ENCODE results near the gene JAKMIP1.
A peak's percentile ranks its signal among the peaks of the same experiment; 100 is the strongest.

Gene JAKMIP1

DNA sequence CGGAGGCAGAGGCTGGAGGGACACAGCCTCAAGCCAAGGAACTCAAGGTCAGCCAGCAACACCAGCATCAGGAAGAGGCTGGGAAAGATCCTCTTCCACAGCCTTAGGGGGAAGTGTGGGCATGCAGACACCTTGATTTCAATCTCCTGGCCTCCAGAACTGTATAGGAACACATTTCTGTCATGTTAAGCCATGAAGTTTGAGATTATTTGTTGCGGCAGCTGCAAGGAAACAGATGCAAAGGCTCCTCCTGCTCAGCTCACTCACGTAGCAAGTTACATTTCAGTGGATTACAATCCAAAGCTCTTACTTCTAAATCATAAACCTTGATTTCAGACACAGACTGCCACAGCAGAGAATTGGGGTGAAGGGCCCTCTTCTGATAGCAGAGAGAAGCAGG is 113.5 kb downstream of the JAKMIP1 start:
- no peak for DNase-seq

DNA sequence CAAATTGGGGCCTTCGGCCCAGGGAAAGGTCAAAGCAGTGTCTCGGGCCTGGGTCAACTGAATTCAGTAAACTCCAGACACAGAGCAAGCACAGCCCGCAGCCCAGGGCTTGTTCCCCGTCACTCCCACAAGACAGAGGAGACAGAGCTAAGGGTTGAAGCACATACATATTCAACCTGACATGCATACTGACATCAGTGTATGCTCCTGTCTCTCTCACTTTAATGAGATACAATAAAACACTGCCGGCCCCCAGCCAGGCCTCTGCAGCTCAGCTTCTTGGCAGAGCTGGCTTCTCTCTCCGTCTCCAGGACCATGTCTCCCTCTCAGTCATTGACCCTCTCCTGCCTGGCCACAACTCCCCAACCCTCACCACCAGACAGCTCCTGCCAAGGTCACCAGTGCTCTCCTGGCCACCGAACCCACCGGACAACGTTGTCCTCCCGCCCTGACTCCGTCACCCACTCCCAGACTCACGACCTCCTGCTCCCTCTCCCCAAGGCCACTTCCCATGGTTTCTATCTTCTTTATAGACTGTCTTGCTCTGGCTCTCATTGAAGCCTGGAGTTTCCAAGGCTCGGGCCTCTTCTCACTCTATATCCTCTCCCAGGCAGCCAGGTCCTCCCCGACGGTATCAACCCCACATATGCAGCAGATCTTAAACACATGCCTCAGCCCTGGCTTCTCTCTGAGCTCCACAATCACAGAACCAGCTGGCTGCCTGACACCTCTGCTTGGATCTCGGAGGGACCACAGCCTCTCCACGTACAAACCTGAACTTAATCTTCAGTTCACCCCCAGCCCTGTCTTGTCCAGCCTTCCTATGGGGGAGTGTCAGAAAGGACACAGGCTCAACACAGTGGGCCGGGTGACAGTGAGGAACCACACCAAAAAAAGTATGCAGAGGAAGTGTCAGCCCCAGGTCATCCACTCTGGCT is 114.4 kb downstream of the JAKMIP1 start:
- DNase-seq, result no peak

DNA sequence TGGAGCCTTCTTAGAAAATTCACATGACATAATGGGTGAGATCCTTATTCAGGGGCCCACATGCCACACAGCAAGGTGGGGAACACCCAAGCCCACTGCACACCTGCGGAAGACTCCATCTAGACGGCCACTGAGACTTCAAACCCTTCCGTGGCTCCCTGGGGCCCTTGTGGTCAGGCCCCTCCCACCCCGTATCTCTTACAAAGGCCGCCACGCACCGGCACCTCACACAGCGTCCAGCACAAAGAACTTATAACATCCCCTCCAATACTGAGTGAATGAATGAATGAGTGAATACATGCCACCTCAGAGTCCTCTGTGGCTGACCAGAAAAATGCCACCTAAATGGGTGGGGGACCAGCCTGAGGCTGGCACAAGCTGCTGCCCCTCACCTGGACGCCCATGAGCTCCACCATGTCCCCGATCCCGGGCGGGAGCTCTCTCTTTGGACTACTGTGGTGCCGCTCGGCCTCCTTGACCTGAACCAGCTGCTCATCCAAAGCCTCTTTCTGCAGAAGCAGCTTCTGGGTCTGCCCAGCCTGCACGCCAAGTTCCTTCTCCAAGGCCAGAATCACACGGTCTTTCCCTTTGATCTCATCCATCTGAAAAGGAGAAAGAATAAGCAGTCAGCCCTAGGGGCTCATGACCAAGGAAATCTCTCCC is 115.2 kb downstream of the JAKMIP1 start:
- no peak for DNase-seq

DNA sequence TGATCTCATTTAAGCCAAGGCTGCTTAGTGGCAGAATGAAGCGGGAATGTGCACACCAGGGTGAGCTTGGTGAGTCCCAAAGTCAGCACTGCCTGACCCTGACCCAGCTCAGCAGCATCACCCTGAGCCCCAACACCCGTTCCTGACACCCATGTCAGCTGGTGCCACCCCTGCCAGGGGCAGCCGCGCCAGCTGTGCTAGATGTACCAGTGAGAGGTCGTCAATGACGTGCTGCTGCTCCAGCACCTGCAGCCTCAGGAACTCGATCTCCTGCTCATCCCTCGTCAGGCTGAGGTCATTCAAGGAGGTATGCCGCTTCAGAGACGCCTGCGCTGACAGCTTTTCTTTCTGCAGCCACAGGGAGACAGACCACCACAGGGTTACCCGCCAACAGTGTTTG is 120.4 kb downstream of the JAKMIP1 start:
- no peak for DNase-seq

DNA sequence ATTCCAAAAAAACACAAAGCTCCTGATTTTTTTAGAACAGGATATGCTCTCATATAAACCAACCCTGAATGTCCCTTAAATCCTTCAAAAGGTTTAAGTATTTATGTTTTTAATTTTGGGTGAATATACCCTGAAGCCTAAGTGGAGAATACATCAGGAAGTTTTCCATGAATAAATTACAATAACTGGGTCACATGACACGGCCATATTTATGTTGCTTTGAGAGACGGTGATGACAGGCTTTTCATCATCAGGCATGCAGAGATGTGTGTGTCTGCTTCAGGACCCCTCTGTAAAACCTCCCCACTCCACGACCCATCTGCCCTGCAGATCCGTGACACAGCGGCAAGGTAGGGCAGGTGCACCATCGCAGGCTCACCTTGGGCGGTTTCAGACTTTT is 121.8 kb downstream of the JAKMIP1 start:
- DNase-seq, result peak in 1 of 3 experiments; percentile 21

DNA sequence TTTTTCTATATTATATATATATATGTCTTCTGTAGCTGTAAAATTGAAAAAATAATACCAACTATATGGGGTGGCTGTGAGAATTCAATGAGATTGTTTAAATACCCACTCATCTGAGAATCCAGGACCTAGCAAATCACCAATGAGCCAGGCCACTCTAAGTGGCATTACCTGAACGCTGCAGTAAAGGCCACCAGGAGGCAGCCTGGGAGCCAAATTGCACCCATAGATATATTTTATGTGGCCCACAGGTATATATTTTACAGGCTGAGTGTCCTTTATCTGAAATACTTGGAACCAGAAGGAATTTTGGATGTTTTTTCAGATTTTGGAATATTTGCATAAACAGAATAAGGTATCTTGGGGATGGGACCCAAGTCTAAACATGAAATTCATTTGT is 124.0 kb downstream of the JAKMIP1 start:
- DNase-seq, result peak in 1 of 3 experiments; percentile 17

DNA sequence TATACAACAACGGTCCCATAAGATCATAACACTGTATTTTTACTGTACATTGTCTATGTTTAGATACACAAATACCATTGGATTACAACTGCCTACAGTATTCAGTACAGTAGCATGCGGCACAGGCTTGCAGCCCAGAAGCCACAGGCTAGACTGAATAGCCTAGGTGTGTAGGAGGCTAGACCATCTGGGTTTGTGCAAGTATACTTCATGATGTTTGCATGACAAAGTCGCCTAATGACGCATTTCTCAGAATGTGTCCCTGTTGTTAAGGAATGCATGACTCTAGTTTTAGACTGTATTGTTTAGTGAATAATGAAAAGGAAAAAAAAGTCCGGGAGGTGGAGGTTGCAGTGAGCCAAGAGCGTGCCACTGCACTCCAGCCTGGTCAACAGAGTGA is 125.6 kb downstream of the JAKMIP1 start:
- DNase-seq, result no peak

DNA sequence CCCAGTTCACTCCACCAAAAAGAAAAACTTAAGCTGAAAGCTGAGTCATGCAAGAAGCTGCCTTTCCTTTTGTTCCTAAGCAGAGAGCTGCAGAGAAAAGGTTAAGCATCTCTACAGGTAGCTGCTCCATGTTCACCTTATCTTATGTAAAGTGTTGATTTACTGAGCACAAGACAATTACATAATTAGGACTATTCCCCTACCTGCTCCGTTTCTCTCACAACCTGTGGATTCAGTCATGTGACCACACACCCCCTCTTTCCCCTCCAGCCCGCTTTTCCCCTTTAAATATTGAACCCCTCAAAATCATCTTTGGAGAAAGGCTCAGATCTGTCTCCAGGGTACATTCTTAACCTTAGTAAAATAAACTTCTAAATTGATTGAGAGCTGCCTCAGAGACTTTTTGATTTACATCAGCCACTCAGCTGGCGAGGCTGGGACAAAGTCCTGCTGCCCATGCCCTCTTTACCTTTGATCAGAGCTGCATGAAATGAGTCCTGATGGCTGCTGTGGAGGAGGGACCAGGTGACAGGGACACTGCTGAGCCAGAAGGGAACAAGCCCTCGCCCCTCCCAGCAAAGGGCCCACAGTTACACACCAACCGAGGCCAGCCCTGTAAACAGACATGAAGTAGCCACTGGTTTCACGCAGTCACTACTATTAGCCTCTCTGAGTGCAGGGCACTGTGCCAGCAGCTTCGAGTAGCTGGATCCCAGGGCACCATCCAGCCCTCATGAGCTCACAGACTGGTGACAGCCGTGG is 128.2 kb downstream of the JAKMIP1 start:
- DNase-seq, result peak; percentile 58 to 90 (median 63)

DNA sequence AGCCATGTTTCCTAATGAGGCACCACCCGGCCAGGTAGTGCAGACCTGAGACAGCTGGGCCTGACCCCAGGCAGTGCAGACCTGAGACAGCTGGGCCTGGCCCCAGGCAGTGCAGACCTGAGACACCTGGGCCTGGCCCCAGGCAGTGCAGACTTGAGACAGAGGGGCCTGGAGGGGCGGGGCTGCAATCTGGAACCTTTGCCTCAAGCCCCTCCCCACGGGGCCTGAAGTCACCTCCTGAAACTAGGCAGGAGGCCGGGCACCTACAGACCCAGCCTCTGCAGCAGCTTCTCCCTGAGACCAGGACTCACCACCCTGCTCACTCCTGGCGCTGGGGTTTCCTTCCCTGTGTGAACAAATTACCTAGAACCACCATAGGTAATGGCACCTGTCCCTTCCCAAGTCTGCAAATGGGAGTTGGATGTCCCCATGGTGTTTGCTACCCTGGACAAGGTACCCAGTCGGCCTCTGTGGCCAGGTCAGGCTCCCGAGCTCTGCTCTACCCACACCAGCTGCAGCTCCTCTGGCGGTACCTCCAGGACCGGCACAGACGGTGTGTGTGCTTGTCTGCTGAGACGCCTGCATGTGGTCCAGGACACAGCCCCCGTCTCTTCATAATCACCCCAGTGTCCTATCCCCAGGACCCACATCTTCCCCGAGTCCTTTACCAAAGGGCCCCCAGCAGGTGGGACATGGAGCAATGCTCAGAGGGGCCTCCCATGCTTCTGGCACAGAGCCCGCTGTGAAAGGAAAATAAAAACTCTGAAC is 129.0 kb downstream of the JAKMIP1 start:
- DNase-seq, result peak in 2 of 3 experiments; percentile 55 to 65

DNA sequence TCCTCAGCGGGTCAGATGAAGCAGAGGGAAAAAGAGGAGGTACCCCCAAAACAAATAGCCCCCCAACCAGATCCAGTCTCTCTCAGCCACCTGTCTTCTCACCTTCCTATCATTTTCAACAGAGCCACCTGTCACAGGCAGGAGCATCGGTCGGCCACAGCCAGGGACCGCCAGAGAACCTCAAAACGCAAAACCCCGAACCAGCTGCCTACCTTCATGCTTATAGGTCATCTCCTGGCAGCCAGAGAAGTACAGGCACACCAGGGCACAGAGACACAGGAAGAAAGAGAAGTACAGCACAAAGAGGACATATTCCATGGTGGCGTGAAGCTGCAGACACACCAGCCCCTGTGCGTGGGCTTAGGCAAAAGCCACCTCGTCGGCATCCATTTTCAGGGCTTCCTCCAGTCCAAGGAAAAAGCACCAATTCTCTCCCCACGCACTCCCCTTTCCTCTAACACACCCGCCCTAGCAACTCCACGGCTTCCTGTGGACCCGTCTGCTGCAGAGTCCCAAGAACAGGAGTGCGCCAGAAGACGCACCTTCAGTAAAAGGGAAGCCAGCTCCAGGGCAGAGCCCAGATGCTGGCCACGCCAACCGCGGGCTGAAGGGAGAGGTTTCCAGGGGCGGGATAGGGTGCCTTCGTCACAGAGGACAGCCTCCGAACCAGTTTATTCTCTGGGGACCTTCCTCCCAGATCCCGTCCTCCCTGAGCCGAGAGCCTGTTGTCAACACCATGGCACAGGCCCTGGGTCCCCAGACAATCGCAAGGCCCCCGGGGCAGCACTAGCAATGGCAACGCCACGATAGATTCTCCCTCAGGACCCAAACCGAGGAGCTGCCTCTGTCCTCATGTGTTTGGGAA is 130.3 kb downstream of the JAKMIP1 start:
- DNase-seq, result no peak

DNA sequence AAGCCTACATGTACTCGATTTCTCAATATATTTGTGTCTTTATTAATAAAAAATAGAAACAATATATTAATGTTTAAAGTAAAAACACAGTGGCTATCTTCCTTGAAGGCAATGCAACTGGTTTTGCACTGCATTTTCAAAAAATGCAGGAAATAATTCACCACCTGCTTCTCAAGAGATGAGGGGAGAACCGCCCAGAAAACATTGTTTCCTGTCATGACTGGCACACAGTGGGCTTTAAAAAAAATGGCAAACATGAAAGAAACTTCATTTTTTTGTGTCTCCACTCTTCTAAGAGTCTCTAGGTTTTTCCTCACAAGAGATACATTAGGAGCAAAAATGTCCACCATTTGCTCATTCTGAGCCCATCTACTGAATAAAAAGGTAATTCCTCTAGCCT is 131.4 kb downstream of the JAKMIP1 start:
- DNase-seq, result no peak

DNA sequence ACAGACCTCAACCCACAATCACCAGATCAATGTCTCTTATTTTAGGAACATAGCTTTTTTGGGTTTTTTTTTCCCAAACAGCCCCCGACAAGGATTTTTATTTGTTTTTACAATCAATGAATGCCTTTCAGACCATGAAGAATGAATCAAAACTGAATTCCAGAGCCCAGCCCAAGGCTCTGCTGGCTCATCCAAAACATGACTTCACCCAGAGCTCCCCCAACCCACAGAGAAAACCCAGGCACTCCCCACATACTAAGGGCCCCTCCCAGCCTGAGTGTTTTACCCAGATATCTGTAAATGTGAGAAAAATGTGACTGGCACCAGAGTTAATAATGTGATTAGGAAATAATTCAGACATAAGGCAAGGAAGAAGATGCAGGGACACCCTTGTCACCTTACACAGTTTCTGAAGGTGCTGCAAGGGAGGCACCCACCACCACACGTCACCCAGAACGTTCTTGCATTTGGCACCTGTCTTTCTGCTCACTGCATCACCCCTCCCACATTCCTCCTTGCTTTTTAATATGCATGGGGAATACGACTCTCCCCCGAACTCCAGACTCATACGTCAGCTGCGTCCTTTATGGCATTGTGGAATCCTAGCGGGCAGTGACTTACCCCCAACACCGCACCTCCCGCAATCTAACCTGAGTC is 134.3 kb downstream of the JAKMIP1 start:
- no peak for DNase-seq

DNA sequence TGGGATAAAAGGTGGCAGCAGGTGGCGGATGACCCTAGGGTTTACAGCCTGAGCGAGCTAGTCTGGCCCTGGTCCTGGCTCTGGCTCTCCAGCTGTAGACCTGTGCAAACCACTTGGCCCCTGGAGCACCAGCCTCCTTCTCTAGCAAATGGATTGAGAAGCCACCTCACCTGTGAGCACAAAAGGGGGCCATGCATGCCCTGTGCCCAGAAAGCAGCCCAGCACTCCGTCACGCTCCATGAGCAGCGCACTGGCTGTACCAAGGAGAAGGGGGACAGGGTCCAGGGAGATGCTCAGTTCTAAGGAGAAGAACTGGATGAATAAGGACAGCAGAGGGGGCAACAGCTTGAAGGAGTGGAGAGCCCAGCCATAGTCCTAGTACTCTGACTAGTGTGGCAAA is 135.2 kb downstream of the JAKMIP1 start:
- DNase-seq, result no peak

DNA sequence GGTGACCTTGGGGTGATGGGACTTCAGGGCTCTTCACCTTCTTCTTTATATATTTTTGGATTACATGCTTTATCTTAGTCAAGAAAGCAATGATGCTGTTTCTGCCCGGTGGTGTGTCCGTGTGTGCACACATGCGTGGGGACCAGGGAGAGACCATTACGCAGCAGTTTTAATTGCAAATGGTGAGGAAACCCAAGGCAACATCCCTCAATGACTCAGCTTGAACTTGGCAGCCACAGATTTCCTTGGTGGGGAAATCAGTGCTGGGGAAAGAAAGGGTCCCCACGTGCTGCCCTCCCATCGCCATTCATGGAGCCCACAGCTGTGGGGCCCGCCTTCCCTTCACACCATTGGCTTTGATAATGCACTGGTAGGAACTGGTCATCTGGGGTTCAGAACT is 136.0 kb downstream of the JAKMIP1 start:
- no peak for DNase-seq

DNA sequence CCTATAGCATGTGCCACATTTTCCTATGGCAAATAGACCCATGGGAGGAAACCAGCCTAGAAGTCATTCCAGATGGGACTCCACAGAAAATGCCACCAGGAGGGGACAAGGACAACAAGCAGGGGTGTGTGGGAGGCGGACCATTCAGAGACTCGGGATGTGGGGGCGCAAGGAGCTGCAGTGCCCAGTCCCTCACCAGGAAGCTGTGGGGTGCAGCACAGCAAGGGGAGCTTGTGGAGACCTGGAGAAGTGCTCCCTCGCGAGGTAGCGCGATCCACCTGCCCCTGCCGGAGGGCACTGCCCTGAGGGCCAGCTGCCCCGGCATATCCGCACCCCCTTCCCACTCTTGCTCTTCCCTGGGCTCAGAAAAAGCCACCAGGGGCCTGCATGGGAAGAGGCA is 136.7 kb downstream of the JAKMIP1 start:
- DNase-seq, result no peak

DNA sequence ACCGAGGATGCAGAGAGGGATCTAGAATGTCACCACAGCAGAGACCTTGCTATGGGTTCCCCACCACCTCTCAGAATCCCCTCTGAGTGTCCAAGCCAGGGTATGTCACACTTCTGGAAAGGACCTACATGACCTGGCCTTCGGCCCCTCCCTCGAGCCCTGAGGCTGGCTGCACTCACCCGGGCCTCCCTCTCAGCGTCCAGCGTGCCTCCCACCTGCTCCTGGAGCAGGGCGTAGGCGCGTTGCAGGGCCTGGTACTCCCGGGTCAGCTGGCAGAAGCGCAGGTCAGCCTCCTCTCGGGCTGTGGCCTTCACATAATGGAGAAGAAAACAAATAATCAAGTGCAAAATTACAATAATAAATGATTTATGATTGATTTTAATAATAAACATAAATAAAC is 138.2 kb downstream of the JAKMIP1 start:
- DNase-seq, result no peak

DNA sequence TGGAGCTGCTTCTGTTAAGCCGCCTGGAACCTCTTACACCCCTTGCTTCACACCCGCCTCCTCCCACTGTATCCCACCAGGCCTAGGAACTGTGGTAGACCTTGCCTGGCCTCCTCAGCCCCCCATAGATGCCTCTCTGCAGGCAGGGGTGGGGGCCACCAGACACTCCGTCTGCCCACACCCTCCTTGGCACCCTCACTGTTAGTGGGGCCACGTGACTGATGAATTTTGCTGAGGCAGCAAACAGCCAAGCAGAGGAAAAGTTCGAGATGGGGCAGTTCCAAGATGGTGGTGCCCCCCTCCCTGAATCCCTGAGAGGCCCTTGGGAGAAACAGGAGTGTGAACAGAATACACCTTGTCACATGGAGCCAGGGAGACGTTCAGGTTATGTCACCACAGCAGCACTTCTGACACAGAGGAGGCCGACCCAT is 141.0 kb downstream of the JAKMIP1 start:
- no peak for DNase-seq

DNA sequence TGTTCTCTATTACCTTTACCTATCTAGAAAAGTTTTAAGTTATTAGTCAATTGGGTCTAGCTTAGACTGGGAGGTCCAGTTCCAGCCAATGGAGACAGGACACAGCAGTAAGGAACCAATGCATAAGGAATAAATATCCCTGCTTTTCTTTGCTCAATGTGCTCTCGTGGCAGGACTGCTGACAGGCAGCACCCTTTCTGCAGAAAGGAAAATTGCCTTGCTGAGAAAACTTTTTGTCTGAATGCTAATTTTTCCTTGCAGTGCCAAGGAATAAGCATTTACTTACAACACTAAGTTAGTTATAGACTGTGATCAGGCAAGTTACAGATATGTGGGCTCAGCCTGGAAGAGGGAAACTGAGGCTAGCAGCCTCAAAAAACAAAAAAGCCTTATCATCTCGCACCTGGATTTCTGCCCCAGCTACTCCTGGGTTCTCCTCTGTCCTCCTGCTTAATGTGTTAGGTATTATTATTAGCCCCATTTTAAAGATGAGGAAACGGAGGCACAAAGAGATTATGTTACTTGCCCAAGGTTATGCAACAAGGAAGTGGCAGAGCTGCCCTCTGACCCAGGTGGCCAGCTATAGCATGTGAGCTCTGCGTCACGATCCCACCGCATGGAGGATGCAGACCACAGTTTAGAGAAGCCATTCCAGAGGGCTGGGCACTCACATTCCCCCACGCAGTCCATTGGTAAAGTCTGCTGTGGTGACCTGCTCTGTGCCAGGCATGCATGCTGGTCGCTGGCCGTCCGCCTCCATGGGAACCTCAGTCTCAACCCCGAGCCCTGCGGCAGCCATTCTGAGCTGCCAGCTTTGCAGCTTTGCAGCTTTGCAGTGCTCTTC is 141.6 kb downstream of the JAKMIP1 start:
- peak in 1 of 3 experiments; percentile 5 for DNase-seq

DNA sequence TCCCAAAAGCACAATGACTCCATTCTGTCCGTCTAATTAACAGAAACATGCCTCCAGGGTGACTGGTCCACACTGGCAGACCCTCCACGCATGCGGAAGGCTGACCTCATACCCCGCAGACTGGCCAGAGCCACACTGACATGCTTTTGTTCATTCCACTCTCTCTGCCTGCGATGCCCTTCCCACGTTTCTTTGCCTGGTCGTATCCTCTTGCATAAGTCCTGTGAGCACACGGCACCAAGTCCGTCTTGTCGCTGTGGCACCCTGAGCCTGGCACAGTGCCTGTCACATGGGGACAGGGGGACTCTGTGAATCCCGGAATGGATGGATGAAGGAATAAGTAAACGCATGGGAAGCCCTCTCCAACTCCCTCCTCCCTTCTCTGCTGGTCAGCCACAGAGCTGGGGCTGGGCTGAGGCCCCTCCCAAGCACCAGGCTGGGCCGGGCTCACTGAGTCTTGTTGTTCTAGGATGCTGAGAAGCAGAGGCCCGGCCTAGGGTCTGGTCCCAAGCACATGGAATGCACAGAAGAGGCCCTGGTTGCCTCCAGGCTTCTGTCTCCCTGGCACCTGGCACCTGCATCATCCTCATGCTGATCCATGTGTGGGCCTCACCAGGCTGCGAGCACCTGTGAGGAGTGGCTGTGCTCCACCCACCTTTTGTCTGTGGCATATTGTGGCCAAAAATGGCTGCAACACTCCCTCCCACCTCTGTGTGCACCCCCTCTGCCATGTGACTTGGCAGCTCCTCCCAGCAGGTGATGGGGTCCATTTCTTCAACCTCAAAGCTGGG is 143.2 kb downstream of the JAKMIP1 start:
- DNase-seq, result no peak

Measured in NCI-H1417 (cell line).